GM12878 (cell line): ENCODE results near the gene ZNF775. TPM values are rescaled to one million over a fixed set of nuclear protein-coding genes. Genes with fewer than 3 reads are reported as not detected.

Experiments used
- ATAC-seq: fragments of 200-7000 bp; cut with Tn5 transposase; 3 replicates; pipeline ENCODE4 v1.9.1; 2020; ENCODE audit warnings: mild to moderate bottlenecking, moderate library complexity
- BruUV-seq: library from RNA; stranded (reverse); fragments of 400-500 nt; replicated peaks from 2 replicates; lab custom pipeline; 2021; lab: Mats Ljungman, UMichigan
- CTCF ChIA-PET: fragments of 300-600 bp; sonication (Branson Sonifier 250); formaldehyde crosslinking; extraction: SDS; loops from one replicate; lab custom pipeline; 2021; ENCODE audit warnings: inconsistent platforms; lab: Yijun Ruan, JAX
- POLR2A ChIA-PET: fragments of 350-600 bp; formaldehyde crosslinking; extraction: SDS; loops from one replicate; lab custom pipeline; 2021; ENCODE audit warnings: inconsistent platforms; lab: Charles Lee
- RAD21 ChIA-PET: fragments of 300-600 bp; sonication (Branson Sonifier 250); formaldehyde crosslinking; loops from one replicate; lab custom pipeline; 2023; ENCODE audit warnings: antibody characterized with exemption; ENCODE audit not compliant: unreplicated experiment; lab: Charles Lee
- SMC1A ChIA-PET: fragments of 300-600 bp; sonication (Branson Sonifier 250); formaldehyde crosslinking; loops from one replicate; lab custom pipeline; 2023; ENCODE audit not compliant: unreplicated experiment, uncharacterized antibody; lab: Charles Lee
- DNase-seq: peaks from one replicate; pipeline ENCODE4 v3.0.0-alpha.2; 2011; ENCODE audit warnings: low read depth, low spot score
- FAIRE-seq: peaks from 3 replicates; lab custom pipeline; 2011; peaks lifted over from hg19 to GRCh38; lab: Jason Lieb, UNC
- H2AFZ ChIP-seq: 2 replicates; pipeline ENCODE4 v1.6.0; 2011; ENCODE audit warnings: low read depth, low read length, control low read depth; ENCODE audit not compliant: control insufficient read depth
- H3K27ac ChIP-seq: 2 replicates; pipeline ENCODE4 v1.5.1; 2011; ENCODE audit warnings: control low read depth; ENCODE audit not compliant: control insufficient read depth, insufficient read depth
- H3K27me3 ChIP-seq, 2 experiments: replicated peaks in 1 of 2; 2 replicates each; pipeline versions ENCODE4 v1.6.0 to v1.6.1; 2011; ENCODE audit warnings: low read length in 1 of 2; ENCODE audit not compliant: control insufficient read depth in 2 of 2, insufficient read depth in 2 of 2
- H3K36me3 ChIP-seq, 2 experiments: 2 replicates each; pipeline ENCODE4 v1.5.1; 2011; ENCODE audit warnings: low read length in 1 of 2; ENCODE audit not compliant: control insufficient read depth in 2 of 2, insufficient read depth in 2 of 2
- H3K4me1 ChIP-seq: 2 replicates; pipeline ENCODE4 v1.6.1; 2011; ENCODE audit warnings: mild to moderate bottlenecking, low read length, moderate library complexity, mixed read lengths; ENCODE audit not compliant: control insufficient read depth, insufficient read depth
- H3K4me2 ChIP-seq: 2 replicates; pipeline ENCODE4 v1.6.0; 2011; ENCODE audit warnings: control low read depth; ENCODE audit not compliant: control insufficient read depth, insufficient read depth
- H3K4me3 ChIP-seq: fragments of 200-600 bp; sonication (generic); 2 replicates; pipeline ENCODE4 v1.5.1; 2016
- H3K79me2 ChIP-seq: 2 replicates; pipeline ENCODE4 v1.6.0; 2011; ENCODE audit warnings: low read length; ENCODE audit not compliant: control insufficient read depth, insufficient read depth
- H3K9ac ChIP-seq: 2 replicates; pipeline ENCODE4 v1.8.0; 2011; ENCODE audit warnings: low read length, control low read depth, mixed read lengths; ENCODE audit not compliant: control insufficient read depth, insufficient read depth
- H3K9me3 ChIP-seq: replicated peaks from 3 replicates; pipeline ENCODE4 v1.5.1; 2011; ENCODE audit warnings: mild to moderate bottlenecking, low read length; ENCODE audit not compliant: control insufficient read depth, insufficient read depth
- H4K20me1 ChIP-seq: 2 replicates; pipeline ENCODE4 v1.6.0; 2011; ENCODE audit not compliant: control insufficient read depth, insufficient read depth
- BCLAF1 ChIP-seq: fragments of 450-650 bp; IDR thresholded peaks from 2 replicates; pipeline ENCODE4 v1.6.1; 2017; ENCODE audit warnings: antibody characterized with exemption, mild to moderate bottlenecking, moderate library complexity
- E2F4 ChIP-seq: IDR thresholded peaks from 2 replicates; pipeline ENCODE4 v1.6.1; 2012; ENCODE audit warnings: low read depth, low read length, improper control_type of control experiment
- FOXK2 ChIP-seq: fragments of 450-650 bp; IDR thresholded peaks from 2 replicates; pipeline ENCODE4 v1.6.1; 2017; ENCODE audit warnings: mild to moderate bottlenecking, moderate library complexity
- GATAD2B ChIP-seq: fragments of 450-650 bp; conservative IDR thresholded peaks from 2 replicates; pipeline ENCODE4 v1.6.1; 2017; ENCODE audit warnings: low read depth, mild to moderate bottlenecking, moderate library complexity
- MYC ChIP-seq: IDR thresholded peaks from 2 replicates; pipeline ENCODE4 v1.6.1; 2011; ENCODE audit warnings: mild to moderate bottlenecking, low read length, moderate library complexity, inconsistent platforms; ENCODE audit not compliant: insufficient read depth, insufficient replicate concordance, insufficient read length, severe bottlenecking
- PML ChIP-seq: IDR thresholded peaks from 2 replicates; pipeline ENCODE4 v1.6.1; 2012; ENCODE audit warnings: low read length, inconsistent platforms
- PRDM15 ChIP-seq: fragments of 450-650 bp; formaldehyde crosslinking; IDR thresholded peaks from 2 replicates; pipeline ENCODE4 v1.4.0; 2020; ENCODE audit warnings: mild to moderate bottlenecking, moderate library complexity
- RB1 ChIP-seq: fragments of 450-650 bp; formaldehyde crosslinking; IDR thresholded peaks from 2 replicates; pipeline ENCODE4 v1.6.1; 2017; ENCODE audit warnings: mild to moderate bottlenecking, borderline replicate concordance
- SP1 ChIP-seq: IDR thresholded peaks from one replicate; pipeline ENCODE4 v1.6.1; 2011; ENCODE audit warnings: low read depth, low read length
- SUZ12 ChIP-seq: fragments of 200-600 bp; sonication (generic); IDR thresholded peaks from one replicate; pipeline ENCODE4 v1.6.1; 2018; ENCODE audit warnings: antibody characterized with exemption, mild to moderate bottlenecking; ENCODE audit not compliant: unreplicated experiment
- TARDBP ChIP-seq: IDR thresholded peaks from 2 replicates; pipeline ENCODE4 v1.6.1; 2016; ENCODE audit warnings: borderline replicate concordance
- ZNF217 ChIP-seq: fragments of 450-650 bp; IDR thresholded peaks from 2 replicates; pipeline ENCODE4 v1.6.1; 2017; ENCODE audit warnings: antibody characterized with exemption, mild to moderate bottlenecking
- ZSCAN29 ChIP-seq: fragments of 450-650 bp; IDR thresholded peaks from 2 replicates; pipeline ENCODE4 v1.6.1; 2017; ENCODE audit warnings: mild to moderate bottlenecking, moderate library complexity
- WGBS: methylation state at CpG from one replicate; pipeline ENCODE4 v1.1.6; 2016; ENCODE audit warnings: low lambda C conversion rate; ENCODE audit not compliant: insufficient replicate concordance, insufficient coverage; ENCODE audit errors: missing lambda C conversion rate; 5-methylcytosine and 5-hydroxymethylcytosine counted together
- in situ Hi-C: fragments of 300-500 bp; cut with MboI; formaldehyde crosslinking; loops from 9 replicates; pipeline ENCODE4 v1.14.3; 2018; ENCODE audit warnings: mixed read lengths
- intact Hi-C: fragments of 100-400 bp; cut with micrococcal nuclease; formaldehyde crosslinking; loops from one replicate; pipeline ENCODE4 v1.14.2; 2022; ENCODE audit not compliant: unreplicated experiment
- polyA plus RNA-seq, 11 experiments: library from polyadenylated mRNA; depleted of rRNA in 4 of 11; unstranded in 6 of 11; stranded (reverse) in 5 of 11; fragments of >200 nt; fragmentation: Nextera tagmentation in 4 of 11; fragmentation: Illumina TruSeq in 1 of 11; extraction: Ambion mirVana in 4 of 11; extraction: Trizol in 1 of 11; gene quantifications; 1 replicate in 1 of 11; 2 replicates in 10 of 11; pipeline versions ENCODE4 v1.2.1 to v1.2.3, GENCODE V29; 2011 to 2016; ENCODE audit warnings: inconsistent platforms in 2 of 11, missing spikeins in 2 of 11, low read depth in 1 of 11
- total RNA-seq, 4 experiments: library from RNA; depleted of rRNA in 3 of 4; stranded (reverse); fragments of >200 nt in 3 of 4; fragmentation: Illumina TruSeq in 1 of 4; extraction: Trizol in 1 of 4; gene quantifications; 2 replicates each; pipeline versions ENCODE4 v1.2.1 to v1.2.3, GENCODE V29; 2013 to 2021

Gene ZNF775
- total and polyA plus RNA-seq, 10 of the 15 experiments (the other 5 are each of a cell fraction or from before 2014, with no cell fraction given), result 0.05 to 14.3 (median 2.1) TPM

- no peak for TF ChIP-seq RB1
- no peak for TF ChIP-seq SUZ12
- no peak for TF ChIP-seq ZNF217
- no peak for TF ChIP-seq FOXK2
- TF ChIP-seq MYC, result no peak
- TF ChIP-seq BCLAF1, result no peak
Observed at GRCh38 chr7:150401861-150402631, 22.9 kb downstream of the ZNF775 start (continued).

GRCh38 chr7:150402671-150403321, 23.7 kb downstream of the ZNF775 start:
- no TSS peak for BruUV-seq
- H2AFZ ChIP-seq, result no peak overlapping the region
- no peak for DNase-seq
- FAIRE-seq, result no peak
- H3K27ac ChIP-seq, result no peak overlapping the region
- no peak overlapping the region for H3K4me3 ChIP-seq
- H3K9ac ChIP-seq, result no peak overlapping the region
- no peaks in the 10 kb centered on the region for H4K20me1 ChIP-seq
- no peaks in the 10 kb centered on the region for H3K9me3 ChIP-seq
- peaks cover 53% of the 10 kb centered on the region for H3K4me1 ChIP-seq
- H3K79me2 ChIP-seq, result peaks cover 4% of the 10 kb centered on the region
- ChIA-PET RAD21 (interaction anchor here (0.7 to 1.9 kb wide), 3 partner anchors 17 to 33 kb away, joined by 3 to 10 read pairs (median 4); no protein-coding TSS in a partner anchor), CTCF (interaction anchor here (0.8 to 11.6 kb wide), 7 partner anchors 10 to 117 kb away, joined by 3 to 72 read pairs (median 3); partner anchors contain the start of gene REPIN1), POLR2A (interaction anchor here (0.9 to 2.5 kb wide), 5 partner anchors 22 to 33 kb away, joined by 3 to 12 read pairs (median 6); no protein-coding TSS in a partner anchor), SMC1A (interaction anchor here (0.9 to 7.4 kb wide), 8 partner anchors 8 to 352 kb away, joined by 3 to 48 read pairs (median 5); no protein-coding TSS in a partner anchor)
- peaks cover 0 to 8% of the 10 kb centered on the region in 2 experiments; a peak in 3 of 4 replicates for H3K36me3 ChIP-seq
- 88% methylated on average over 13 of the region's 13 CpGs for WGBS
- H3K27me3 ChIP-seq, result no peaks in the 10 kb centered on the region
- intact Hi-C loops (no loop called here), in situ Hi-C loops (loop anchor here (25.0 kb wide), 1 partner anchor 340 kb away; no protein-coding TSS in a partner anchor)
- no peak for ATAC-seq
- no peak overlapping the region for H3K4me2 ChIP-seq
- TF ChIP-seq ZSCAN29 (no peak), SP1 (no peak), PRDM15 (CRISPR knock-in tag) (no peak), GATAD2B (no peak), E2F4 (no peak), PML (no peak), TARDBP (no peak)
